HEK293 (cell line): ENCODE measurements around the gene APOBEC3G.
A peak's percentile ranks its signal among the peaks of the same experiment; 100 is the strongest.
"Not testable (repeated sequence)": the region's sequence is repeated elsewhere in the genome, so short reads cannot be mapped to it uniquely, and the experiment has no call there.

Source experiments
- CTCF ChIA-PET: fragments of 350-600 bp; formaldehyde crosslinking; extraction: SDS; loops from one replicate; lab custom pipeline; 2021; ENCODE audit warnings: antibody characterized with exemption; lab: Yijun Ruan, JAX
- POLR2A ChIA-PET: fragments of 300-600 bp; formaldehyde crosslinking; extraction: SDS; loops from one replicate; lab custom pipeline; 2020; ENCODE audit warnings: antibody characterized with exemption, inconsistent platforms; lab: Yijun Ruan, JAX
- H3K27ac ChIP-seq: fragments of 200-500 bp; sonication (Bioruptor generic); 2 replicates; pipeline ENCODE4 v1.5.1; 2014; ENCODE audit warnings: low read depth, low read length, control low read depth, inconsistent platforms; ENCODE audit errors: extremely low read depth
- H3K36me3 ChIP-seq, 2 experiments: fragments of 200-500 bp in 1 of 2; sonication (Bioruptor generic) in 1 of 2; 1 replicate in 1 of 2; 2 replicates in 1 of 2; pipeline ENCODE4 v1.5.1; 2014 to 2017; ENCODE audit warnings: inconsistent platforms in 2 of 2, low read length in 2 of 2; ENCODE audit not compliant: control insufficient read depth in 2 of 2, insufficient read depth in 1 of 2
- H3K4me1 ChIP-seq: fragments of 200-500 bp; sonication (Bioruptor generic); 2 replicates; pipeline ENCODE4 v1.5.1; 2014; ENCODE audit warnings: mild to moderate bottlenecking, low read length, inconsistent platforms; ENCODE audit not compliant: control insufficient read depth, insufficient read depth
- H3K4me3 ChIP-seq: 2 replicates; pipeline ENCODE4 v1.5.1; 2011; ENCODE audit warnings: low read depth, mild to moderate bottlenecking, control low read depth, low read length, moderate library complexity
- H3K9me3 ChIP-seq: fragments of 200-500 bp; sonication (Bioruptor generic); 2 replicates; pipeline ENCODE4 v1.5.1; 2014; ENCODE audit warnings: low read depth, low read length, inconsistent platforms; ENCODE audit not compliant: control insufficient read depth, insufficient read depth
- AEBP2 ChIP-seq: fragments of 450-650 bp; formaldehyde crosslinking; IDR thresholded peaks from 2 replicates; pipeline ENCODE4 v1.5.1; 2016; ENCODE audit warnings: missing biosample characterization, missing genetic modification characterization, borderline replicate concordance
- EGR2 ChIP-seq: fragments of 450-650 bp; formaldehyde crosslinking; IDR thresholded peaks from 2 replicates; pipeline ENCODE4 v1.5.1; 2016; ENCODE audit warnings: low read depth, missing biosample characterization, missing genetic modification characterization
- GLIS2 ChIP-seq: fragments of 450-650 bp; formaldehyde crosslinking; IDR thresholded peaks from 2 replicates; pipeline ENCODE4 v1.5.1; 2016; ENCODE audit warnings: missing biosample characterization, missing genetic modification characterization
- ZFHX2 ChIP-seq: fragments of 450-650 bp; formaldehyde crosslinking; conservative IDR thresholded peaks from 2 replicates; pipeline ENCODE4 v1.5.1; 2016; ENCODE audit warnings: missing biosample characterization, missing genetic modification characterization
- ZNF174 ChIP-seq: fragments of 450-650 bp; formaldehyde crosslinking; IDR thresholded peaks from 2 replicates; pipeline ENCODE4 v1.5.0; 2017; ENCODE audit warnings: missing biosample characterization, mild to moderate bottlenecking, missing genetic modification characterization
- ZNF26 ChIP-seq: fragments of 450-650 bp; formaldehyde crosslinking; IDR thresholded peaks from 2 replicates; pipeline ENCODE4 v1.5.1; 2016; ENCODE audit warnings: missing biosample characterization, missing genetic modification characterization
- ZNF639 ChIP-seq: fragments of 450-650 bp; formaldehyde crosslinking; IDR thresholded peaks from 2 replicates; pipeline ENCODE4 v1.5.1; 2016; ENCODE audit warnings: missing biosample characterization, missing genetic modification characterization
- TF ChIP-seq, protein P1 (sequence below): fragments of 450-650 bp; formaldehyde crosslinking; conservative IDR thresholded peaks from 2 replicates; pipeline ENCODE4 v1.5.1; 2016; ENCODE audit warnings: low read depth, missing biosample characterization, missing genetic modification characterization

APOBEC3G gene

DNA sequence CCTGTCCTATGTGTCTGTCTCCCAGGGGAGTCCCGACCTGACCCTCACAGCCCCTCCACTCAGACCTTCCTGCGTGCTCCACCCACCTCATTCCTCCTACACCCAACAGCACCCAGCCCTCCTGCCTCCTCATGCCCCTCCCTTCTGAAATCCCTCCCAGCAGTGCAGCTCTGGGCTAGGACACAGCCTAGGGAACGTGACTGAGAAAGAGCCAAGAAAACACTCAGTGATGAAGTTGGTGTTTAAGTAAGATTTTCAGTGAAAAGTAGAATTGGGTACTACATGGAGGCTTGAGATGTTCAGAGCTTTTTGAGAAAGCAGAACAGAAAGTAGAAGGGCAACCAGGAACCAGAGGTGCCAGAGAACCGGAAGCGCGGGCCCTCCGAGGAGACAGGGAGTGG lies 4.5 kb upstream of the APOBEC3G start:
- POLR2A ChIA-PET, H3K27ac ChIP-seq, H3K4me1 ChIP-seq, H3K9me3 ChIP-seq, H3K36me3 ChIP-seq, H3K4me3 ChIP-seq: not testable (repeated sequence)
- peak; percentile 73 for TF ChIP-seq EGR2
- peak; percentile 76 for TF ChIP-seq ZFHX2 (tag by site-specific recombination)
- CTCF ChIA-PET: interaction anchor here (0.7 kb wide), 1 partner anchor 17 kb away, joined by 3 read pairs; no protein-coding TSS in a partner anchor

- no peak overlapping the region for H3K27ac ChIP-seq
- no peaks in the 10 kb centered on the region for H3K36me3 ChIP-seq
- CTCF ChIA-PET: interaction anchor here (0.6 kb wide), 1 partner anchor 21 kb away, joined by 3 read pairs; no protein-coding TSS in a partner anchor
- H3K9me3 ChIP-seq: no peaks in the 10 kb centered on the region
- no peak for TF ChIP-seq ZNF174 (tag by site-specific recombination)
- TF ChIP-seq, protein P1, sequence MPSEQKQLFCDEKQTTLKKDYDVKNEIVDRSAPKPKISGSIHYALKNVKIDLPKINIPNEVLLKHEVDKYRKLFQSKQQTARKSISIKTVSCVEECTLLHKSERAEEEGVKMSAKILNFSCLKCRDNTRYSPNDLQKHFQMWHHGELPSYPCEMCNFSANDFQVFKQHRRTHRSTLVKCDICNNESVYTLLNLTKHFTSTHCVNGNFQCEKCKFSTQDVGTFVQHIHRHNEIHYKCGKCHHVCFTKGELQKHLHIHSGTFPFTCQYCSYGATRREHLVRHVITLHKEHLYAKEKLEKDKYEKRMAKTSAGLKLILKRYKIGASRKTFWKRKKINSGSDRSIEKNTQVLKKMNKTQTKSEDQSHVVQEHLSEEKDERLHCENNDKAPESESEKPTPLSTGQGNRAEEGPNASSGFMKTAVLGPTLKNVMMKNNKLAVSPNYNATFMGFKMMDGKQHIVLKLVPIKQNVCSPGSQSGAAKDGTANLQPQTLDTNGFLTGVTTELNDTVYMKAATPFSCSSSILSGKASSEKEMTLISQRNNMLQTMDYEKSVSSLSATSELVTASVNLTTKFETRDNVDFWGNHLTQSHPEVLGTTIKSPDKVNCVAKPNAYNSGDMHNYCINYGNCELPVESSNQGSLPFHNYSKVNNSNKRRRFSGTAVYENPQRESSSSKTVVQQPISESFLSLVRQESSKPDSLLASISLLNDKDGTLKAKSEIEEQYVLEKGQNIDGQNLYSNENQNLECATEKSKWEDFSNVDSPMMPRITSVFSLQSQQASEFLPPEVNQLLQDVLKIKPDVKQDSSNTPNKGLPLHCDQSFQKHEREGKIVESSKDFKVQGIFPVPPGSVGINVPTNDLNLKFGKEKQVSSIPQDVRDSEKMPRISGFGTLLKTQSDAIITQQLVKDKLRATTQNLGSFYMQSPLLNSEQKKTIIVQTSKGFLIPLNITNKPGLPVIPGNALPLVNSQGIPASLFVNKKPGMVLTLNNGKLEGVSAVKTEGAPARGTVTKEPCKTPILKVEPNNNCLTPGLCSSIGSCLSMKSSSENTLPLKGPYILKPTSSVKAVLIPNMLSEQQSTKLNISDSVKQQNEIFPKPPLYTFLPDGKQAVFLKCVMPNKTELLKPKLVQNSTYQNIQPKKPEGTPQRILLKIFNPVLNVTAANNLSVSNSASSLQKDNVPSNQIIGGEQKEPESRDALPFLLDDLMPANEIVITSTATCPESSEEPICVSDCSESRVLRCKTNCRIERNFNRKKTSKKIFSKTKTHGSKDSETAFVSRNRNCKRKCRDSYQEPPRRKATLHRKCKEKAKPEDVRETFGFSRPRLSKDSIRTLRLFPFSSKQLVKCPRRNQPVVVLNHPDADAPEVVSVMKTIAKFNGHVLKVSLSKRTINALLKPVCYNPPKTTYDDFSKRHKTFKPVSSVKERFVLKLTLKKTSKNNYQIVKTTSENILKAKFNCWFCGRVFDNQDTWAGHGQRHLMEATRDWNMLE (tag by site-specific recombination): no peak
- TF ChIP-seq ZNF26 (tag by site-specific recombination): no peak
- no peak for TF ChIP-seq ZNF639
- no peak for TF ChIP-seq AEBP2 (tag by site-specific recombination)
- TF ChIP-seq GLIS2 (tag by site-specific recombination): no peak
- no peaks in the 10 kb centered on the region for H3K4me1 ChIP-seq
- H3K4me3 ChIP-seq: no peak overlapping the region
- POLR2A ChIA-PET: no interaction called here
Measured at GRCh38 chr22:39073981-39074380, 3.1 kb upstream of the APOBEC3G start.

DNA sequence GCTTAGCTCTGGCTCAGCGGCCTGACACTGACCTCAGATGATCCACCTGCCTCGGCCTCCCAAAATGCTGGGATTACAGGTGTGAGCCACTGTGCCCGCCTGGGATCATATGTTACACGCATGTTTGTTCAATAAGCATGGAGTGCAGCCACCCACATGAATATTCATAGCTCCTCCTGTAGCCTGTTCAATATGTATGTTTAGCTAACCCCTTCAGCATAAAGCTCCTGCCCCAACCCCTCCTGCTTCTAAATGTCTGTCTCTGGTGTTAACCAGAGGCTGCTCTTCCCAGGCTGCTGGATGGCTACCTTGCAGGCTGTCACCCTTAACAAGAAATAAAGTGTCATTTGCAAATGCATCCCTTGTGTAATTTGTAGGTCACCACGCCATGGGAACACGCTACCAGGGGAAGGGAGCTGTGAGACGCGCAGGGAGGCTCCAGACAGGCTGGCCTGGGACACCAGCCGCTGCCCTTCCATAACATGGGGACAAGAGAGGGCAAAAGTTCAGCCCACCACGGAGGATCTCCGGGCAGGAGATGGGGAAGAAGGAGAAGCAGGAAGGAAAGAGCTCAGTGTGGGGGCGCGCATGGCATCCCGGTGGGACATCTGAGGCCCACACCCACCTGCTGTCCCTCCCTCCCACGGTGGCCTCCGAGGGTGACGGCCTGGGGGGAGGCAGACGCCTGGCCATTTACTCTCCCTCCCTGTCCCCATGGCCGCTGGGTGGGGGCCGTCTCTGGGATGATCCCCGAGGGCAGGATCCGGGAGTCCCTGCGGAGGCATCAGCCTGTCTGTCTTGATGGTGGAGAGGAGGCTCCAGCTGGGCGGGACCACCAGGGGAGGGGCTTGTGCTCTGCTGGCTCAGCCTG lies 685 bp upstream of the APOBEC3G start:
- H3K4me1 ChIP-seq, H3K36me3 ChIP-seq, POLR2A ChIA-PET, H3K27ac ChIP-seq, H3K4me3 ChIP-seq, H3K9me3 ChIP-seq: not testable (repeated sequence)
- CTCF ChIA-PET: interaction anchor here (0.6 kb wide), 1 partner anchor 208 kb away, joined by 3 read pairs; no protein-coding TSS in a partner anchor

GRCh38 chr22:39077912-39078311 lies 837 bp downstream of the APOBEC3G start:
- not testable (repeated sequence) for H3K4me1 ChIP-seq, H3K27ac ChIP-seq, H3K36me3 ChIP-seq, H3K4me3 ChIP-seq, H3K9me3 ChIP-seq
- ChIA-PET CTCF (interaction anchor here (0.6 to 0.8 kb wide), 2 partner anchors 209 to 225 kb away, joined by 3 to 4 read pairs; no protein-coding TSS in a partner anchor), POLR2A (interaction anchor here (0.7 kb wide), 1 partner anchor 342 kb away, joined by 6 read pairs; no protein-coding TSS in a partner anchor)
